Measurements from ENCODE around the gene WDR1.
A peak's percentile ranks its signal among the peaks of the same experiment; 100 is the strongest.

WDR1 gene

DNA sequence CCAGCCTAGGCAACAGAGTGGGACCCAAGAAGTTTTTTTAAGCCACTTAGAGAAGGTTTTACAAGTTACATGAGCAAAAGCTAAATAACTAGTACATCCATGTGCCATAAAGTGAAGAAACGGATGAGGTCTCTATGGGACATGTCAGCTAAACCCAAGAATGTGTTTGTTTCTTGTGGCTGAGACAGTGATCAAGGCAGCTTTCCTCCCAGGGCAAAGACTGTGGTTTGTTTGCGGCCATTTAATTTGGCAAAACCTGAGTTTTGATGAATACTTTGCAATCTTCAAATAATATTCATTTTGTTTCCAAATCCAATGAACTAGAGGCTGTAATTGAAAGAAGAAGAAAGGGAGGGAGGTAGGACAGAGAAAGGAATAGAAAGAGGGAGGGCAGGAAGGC is 50.4 kb downstream of the WDR1 start:
- DNase-seq, result no peak

GRCh38 chr4:10063544-10064300 is 52.9 kb downstream of the WDR1 start:
- DNase-seq, result no peak

- DNase-seq, result no peak
Measured at GRCh38 chr4:10061650-10062415, 54.8 kb downstream of the WDR1 start.

DNA sequence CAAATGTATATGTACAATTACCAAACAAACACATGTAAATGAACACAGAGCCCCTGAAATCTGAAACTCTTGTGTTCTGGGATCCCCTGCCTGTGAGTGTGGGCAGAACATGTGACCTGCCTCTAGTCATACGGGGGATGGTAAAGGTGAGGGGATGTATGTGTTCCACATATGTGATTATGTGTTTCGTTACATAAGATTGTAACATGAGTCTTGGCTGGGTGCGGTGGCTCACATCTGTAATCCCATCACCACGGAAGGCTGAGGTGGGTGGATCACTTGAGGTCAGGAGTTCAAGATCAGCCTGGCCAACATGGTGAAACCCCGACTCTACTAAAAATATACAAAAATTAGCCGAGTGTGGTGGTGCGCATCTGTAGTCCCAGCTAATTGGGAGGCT is 58.2 kb downstream of the WDR1 start:
- DNase-seq, result no peak

DNA sequence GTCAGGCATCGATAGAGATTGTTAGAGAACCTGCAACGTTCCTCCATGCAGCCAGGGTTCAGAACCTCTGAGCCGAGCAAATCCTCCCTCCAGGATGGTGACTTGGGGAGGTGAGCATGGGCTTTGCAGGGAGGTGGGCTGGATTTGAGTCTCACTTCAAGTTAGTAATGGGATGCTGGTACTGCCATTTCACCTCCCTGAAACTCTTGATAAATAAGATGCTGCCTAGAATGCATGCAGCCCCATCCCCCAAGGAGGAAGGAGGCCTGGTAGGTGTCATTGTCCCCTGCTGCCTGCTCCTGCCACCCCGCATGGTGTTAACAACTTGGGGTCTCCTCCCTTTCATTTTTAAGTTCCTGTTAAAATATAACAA is 59.6 kb downstream of the WDR1 start:
- DNase-seq, result no peak

- no peak for DNase-seq
Measured at GRCh38 chr4:10056334-10057022, 60.1 kb downstream of the WDR1 start.

GRCh38 chr4:10055871-10056270 is 60.7 kb downstream of the WDR1 start:
- DNase-seq, result no peak

GRCh38 chr4:10054571-10055041 is 62.0 kb downstream of the WDR1 start:
- DNase-seq, result no peak

GRCh38 chr4:10053635-10054453 is 62.8 kb downstream of the WDR1 start:
- no peak for DNase-seq

DNA sequence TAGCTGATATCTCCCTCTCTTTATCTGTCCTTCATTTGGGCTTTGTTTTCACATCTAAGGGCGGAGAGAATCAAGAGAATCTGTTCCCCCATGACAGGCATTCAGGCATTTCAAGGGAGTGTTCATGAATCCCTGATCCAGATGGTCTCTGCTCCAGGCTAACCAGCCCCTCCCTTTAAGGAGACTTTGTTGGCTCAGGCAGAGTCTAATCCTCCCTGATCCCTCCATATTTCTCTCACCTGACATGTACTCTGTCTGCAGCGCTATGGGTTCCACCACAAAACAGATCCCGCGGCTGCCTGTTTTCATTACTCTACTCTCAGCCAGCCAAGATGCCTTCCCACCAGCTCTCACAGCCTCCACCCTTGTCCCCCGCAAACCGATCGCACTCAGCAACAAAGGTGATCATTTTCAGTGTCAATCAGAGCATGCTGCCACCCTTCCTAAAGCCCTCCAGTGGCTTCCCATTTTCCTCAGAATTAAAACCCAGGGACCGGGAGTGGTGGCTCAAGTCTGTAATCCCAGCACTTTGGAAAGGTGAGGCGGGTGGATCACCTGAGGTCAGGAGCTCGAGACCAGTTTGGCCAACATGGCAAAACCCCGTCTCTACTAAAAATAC is 65.0 kb downstream of the WDR1 start:
- no peak for DNase-seq

- DNase-seq, result no peak
Measured at GRCh38 chr4:10050721-10051120, 65.9 kb downstream of the WDR1 start.

- no peak for DNase-seq
Measured at GRCh38 chr4:10050261-10050661, 66.3 kb downstream of the WDR1 start.

GRCh38 chr4:10048941-10049697 is 67.5 kb downstream of the WDR1 start:
- DNase-seq, result no peak

GRCh38 chr4:10047967-10048366 is 68.6 kb downstream of the WDR1 start:
- no peak for DNase-seq

DNA sequence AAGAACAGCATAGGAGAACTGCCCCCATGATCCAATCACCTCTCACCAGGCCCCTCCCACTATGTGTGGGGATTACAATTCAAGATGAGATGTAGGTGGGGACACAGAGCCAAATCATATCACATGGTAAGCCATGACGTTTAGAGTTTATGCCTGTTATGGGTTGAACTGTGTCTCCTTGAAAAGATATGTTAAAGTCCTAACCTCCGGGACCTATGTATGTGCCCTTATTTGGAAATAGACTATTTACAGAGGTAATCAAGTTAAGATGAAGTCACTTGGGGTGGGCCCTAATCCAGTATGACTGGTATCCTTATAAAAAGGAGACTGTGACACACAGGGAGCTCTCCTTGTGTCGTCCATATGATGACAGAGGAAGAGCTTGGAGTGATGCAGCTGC is 70.1 kb downstream of the WDR1 start:
- no peak for DNase-seq

- DNase-seq, result no peak
Measured at GRCh38 chr4:10045481-10045880, 71.1 kb downstream of the WDR1 start.

GRCh38 chr4:10041036-10041435 is 75.6 kb downstream of the WDR1 start:
- peak; percentile 5 for DNase-seq

DNA sequence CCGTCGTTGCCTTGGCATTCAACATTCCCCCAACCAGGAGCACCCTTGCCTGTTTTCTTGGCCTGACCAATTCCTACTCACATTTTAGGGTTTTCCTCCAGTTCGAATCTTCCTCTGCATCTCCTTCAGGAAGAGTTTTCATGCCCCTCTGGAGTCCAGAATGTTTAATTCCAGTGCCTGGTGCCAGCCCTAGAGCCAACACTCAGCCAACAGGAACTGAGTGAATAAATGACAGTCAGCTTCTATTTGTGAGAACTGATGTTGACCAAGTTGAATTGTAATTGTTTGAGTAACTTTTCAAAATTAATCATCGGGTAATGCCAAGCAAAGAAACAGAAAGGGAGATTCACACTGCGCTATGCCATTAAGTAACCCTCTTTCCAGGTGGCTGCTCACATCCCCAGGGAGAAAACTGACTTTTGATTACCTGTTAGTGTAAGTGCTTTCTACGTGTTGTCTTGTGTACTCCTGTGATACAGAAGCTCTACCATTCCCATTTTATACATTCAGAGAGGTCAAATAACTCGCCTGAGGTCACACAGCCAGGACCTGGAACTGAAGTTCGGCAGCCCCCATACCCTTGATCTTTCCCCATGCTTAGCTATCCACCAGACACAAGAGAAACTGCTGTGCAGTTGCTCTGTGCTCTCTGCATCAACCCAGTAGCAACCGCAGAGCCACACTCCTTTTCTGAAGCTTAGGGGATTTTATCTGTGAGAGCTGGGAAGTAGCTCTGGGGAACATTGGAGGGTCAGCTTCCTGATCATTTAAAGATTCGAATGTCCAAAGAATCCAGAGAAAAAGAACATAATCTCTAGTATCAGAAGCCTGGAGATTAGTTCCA is 76.3 kb downstream of the WDR1 start:
- DNase-seq, result peak; percentile 9

- DNase-seq, result no peak
Measured at GRCh38 chr4:10036807-10037342, 79.7 kb downstream of the WDR1 start.

- DNase-seq, result no peak
Measured at GRCh38 chr4:10035130-10035529, 81.5 kb downstream of the WDR1 start.

Measured in activated CD8-positive, alpha-beta memory T cell treated with anti-CD3 and anti-CD28 coated beads for 24 hours (primary cell).